T-helper 2 cell (primary cell): ENCODE data around the gene SAMD11.

Source experiments
- DNase-seq, 5 experiments: peaks; one replicate each; pipeline versions ENCODE4 v3.0.0 to v3.0.0-alpha.2; 2012 to 2022

Gene SAMD11

GRCh38 chr1:947958-948357, 24.2 kb downstream of the SAMD11 start:
- DNase-seq = no peak

- no peak for DNase-seq
Observed at GRCh38 chr1:950268-950667, 26.5 kb downstream of the SAMD11 start.

DNA sequence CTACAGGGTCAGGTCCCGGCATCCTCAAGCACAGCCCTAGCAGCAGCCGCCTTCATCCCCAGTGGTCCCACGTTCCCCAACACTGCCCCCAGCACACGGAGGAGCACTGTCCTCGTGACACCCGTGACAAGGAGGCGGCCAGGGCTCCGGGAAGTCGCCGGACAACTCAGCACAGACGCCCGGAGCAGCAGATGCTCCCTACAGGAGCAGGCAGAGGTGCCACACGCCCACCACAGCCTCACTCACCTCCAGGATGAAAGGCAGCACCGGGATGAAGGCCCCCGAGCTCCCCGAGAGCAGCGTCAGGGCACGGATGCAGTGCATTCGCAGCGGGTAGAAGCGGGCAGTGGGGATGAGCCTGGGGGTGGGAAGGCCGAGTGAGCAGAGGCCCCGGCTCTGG, 27.2 kb downstream of the SAMD11 start:
- DNase-seq = no peak

- DNase-seq = no peak
Observed at GRCh38 chr1:951364-951763, 27.6 kb downstream of the SAMD11 start.

GRCh38 chr1:952201-952600, 28.5 kb downstream of the SAMD11 start:
- DNase-seq = no peak

DNA sequence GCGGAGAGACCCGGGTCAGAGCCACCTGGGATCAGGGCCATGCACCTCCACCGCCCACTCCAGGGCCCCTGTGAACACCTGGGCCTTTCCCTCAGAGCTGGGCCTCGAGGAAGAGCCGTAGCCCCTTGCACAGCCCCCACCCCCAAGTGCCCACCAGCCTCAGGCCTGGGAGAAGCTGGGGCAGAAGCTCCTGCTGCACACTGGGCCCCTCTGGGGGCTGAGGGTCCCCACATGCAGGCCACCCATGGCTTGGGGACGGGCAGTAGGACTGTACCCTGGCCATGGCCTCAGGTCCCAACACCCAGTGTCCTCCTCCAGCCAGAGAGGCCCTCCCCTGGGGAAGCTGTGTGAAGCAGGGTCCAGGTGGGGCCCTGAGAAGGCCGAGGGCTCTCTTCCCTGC, 28.9 kb downstream of the SAMD11 start:
- no peak for DNase-seq

- DNase-seq = no peak
Observed at GRCh38 chr1:953524-954320, 30.0 kb downstream of the SAMD11 start.

DNA sequence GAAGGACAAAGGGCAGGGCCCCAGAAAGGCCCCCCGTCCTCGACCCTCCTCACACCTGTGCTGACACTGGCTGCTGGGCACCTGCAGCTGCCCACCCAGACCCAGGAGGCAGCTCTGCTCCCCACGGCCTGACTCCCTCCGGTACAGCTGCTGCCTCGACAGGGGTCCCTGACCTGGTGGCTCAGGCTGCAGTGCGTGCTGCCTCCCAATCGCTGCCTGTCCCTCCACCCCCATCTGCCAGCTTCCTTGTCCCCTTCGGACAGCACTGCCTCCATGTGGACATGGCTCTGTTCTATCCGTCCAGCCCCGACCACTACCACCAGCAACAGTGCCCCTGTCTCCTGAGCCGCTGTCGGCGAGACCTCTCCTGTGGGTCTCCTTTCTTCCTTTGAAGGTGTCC, 31.2 kb downstream of the SAMD11 start:
- no peak for DNase-seq

DNA sequence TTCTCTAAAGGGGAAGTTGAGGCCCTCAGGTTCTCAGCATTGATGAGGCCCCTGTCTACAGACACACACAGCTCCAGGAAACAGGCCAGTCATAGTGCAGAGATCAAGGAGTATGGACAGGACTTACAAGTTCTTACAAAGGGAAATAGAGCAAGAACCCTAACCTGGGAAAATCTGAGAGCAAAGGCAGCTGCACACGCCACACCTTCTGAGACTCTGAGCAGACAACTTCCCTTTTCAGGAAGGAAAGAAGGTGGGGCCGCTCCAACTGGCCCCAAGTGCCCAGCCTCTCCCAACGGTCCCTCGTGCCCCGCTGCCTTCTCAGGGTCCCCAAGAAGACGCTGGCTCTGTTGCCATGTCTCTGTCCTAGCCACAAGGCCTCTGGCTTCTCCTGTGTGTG, 31.8 kb downstream of the SAMD11 start:
- no peak for DNase-seq

- DNase-seq = no peak
Observed at GRCh38 chr1:956636-957035, 32.9 kb downstream of the SAMD11 start.

DNA sequence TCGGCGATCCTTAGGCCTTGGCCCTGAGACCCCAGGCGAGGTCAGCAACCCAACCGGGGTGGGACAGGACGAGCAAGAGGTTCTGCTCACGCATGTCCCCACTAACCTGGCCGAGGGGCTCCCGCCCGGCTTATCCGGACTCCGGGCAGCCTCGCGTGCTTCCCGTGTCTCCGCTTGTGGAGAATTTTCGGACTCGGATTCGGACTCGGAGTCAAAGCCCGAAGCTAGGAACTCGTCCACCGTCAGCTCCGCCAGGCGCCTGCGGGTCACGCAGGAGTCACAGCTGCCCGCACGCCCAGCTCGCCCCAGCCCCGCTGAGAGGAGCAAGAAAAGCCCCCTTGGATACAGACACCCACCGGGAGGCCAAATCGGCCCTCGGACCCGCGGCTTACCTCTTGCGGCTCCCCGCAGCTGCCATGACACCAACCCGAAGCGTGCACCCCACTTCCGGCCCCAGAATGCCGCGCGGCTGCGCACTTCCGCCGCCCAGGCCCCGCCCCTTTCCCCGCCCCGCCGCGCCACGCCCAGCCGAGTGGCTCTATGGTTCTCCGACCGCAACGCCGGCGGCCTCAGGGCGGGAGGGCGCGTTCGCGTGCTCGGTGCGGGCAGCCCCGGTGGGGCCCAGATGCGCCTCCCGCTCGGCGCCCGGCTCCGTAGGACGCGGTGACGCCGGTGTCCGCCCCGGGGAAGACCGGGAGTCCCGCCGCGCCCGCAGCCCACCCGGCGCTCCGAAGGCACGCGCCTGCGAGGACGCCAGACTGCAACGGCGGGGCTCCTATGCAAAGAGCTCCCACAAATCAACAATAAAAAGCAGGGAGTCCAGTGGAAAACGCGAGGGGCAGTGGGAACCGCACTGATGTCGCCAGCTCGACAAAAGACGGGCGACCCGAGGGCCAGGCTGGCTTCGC, 35.4 kb downstream of the SAMD11 start, which contains the start of gene NOC2L:
Gene NOC2L (minus strand): TSS at position 434 of the 908 bp plus-strand sequence. CDS start 16 bp downstream, at position 418.
- peak; percentile 81 to 96 (median 93) for DNase-seq

DNA sequence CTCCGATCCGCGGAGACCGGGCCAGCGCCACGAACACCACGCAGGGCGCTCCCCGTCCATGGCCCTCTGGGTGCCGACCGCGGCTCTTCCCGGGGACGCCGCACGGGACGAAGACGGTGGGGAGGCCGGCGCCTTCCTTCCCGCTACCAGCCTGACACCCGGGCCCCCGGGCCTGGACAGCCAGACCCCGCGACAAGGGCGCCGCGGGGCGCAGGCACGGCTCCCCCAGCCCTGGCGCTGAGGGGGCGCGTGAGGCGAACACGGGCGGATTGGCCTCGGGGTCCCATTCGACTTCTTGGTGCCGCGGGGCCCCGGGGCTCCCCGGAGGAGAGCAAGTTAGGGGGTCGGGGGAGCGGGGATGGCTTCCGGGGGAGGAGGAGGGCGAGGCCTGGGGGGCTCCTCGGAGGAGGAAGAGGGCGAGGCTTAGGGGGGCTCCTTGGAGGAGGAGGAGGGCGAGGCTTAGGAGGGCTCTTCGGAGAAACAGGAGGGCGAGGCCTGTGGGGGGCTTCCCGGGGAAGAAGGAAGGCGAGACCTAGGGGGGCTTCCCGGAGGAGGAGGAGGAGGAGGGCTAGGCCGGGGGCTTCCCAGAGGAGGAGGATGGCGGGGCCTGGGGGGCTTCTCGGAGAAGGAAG, 36.1 kb downstream of the SAMD11 start:
- DNase-seq = no peak

GRCh38 chr1:960363-961131, 36.8 kb downstream of the SAMD11 start, which contains the start of gene KLHL17:
TSS of gene KLHL17 (plus strand) at chr1:960584. CDS start at chr1:960694, 110 bp downstream.
- peak; percentile 57 to 85 (median 75) for DNase-seq

GRCh38 chr1:961132-961669, 37.5 kb downstream of the SAMD11 start:
- no peak for DNase-seq

GRCh38 chr1:962381-963300, 38.9 kb downstream of the SAMD11 start:
- DNase-seq = no peak

- no peak for DNase-seq
Observed at GRCh38 chr1:963301-963651, 39.6 kb downstream of the SAMD11 start.

GRCh38 chr1:963746-964525, 40.2 kb downstream of the SAMD11 start:
- DNase-seq = no peak

- DNase-seq = no peak
Observed at GRCh38 chr1:964691-965525, 41.2 kb downstream of the SAMD11 start.

GRCh38 chr1:965526-966134, 41.9 kb downstream of the SAMD11 start:
- no peak for DNase-seq
